Activated CD8-positive, alpha-beta memory T cell treated with anti-CD3 and anti-CD28 coated beads for 24 hours (primary cell): ENCODE results near the gene SLC7A6.

Source experiments
- DNase-seq: peaks from one replicate; pipeline ENCODE4 v3.0.0-alpha.2; 2020

The SLC7A6 gene

DNA sequence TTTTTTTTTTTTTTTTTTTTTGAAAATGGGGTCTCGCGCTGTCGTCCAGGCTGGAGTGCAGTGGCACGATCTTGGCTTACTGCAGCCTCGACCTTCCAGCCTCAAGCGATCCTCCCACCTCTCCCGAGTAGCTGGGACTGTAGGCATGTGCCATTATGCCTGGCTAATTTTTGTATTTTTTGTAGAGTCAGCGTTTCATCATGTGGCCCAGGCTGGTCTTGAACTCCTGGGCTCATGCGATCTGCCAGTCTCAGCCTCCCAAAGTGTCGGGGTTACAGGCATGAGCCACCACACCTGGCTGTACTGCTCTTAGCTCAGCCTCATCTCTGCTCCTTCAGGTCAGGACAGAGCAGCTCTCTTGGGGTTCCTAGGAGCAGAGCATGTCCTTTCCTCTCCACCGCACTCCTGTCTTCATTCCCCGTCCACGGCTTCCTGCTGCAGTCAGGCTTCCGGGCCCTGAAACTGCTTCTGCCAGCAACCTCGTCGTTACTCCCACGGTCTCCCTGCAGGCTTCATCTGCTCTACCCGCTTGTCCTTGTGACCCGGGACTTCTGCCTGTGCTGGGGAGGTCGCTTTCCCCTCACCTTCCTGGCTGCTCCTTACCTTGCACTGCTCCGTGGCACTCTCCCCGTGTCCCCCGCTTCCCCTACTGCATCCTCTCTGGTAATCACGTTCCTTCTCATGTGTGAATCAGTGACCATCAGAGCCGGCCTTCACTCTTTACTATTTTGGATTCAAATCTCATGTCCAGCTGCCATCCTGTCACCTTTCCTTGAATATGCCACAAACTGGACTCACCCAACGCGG is 84.5 kb downstream of the SLC7A6 start:
- no peak for DNase-seq

- DNase-seq: no peak
Observed at GRCh38 chr16:68349838-68350410, 85.6 kb downstream of the SLC7A6 start.

DNA sequence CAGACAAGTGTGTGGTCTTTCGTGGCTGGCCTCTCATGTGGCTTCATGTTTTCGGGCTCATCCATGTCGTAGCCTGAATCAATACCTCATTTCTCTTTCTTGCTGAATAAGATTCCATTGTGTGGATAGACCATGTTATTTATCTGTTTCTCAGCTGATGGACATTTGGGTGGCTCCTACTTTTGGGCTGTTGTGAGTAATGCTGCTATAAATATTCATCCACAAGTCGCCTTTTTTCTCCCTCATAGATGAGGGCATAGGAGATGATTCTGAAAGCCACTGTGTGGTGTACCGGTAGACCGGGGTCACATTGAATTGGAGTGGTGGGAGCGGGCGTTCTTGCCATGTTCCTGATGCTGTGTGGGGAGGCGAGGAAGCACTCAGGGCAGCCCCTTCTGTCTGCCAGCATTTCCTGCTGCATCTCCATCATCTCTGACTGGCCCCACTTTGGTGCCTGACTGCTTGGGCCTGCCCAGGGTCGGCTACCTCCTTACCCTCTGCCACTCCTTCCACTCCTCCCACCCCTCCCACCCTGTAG is 86.6 kb downstream of the SLC7A6 start:
- DNase-seq: no peak
